IMR-90 (cell line): Measurements from ENCODE around the gene TMEM269. TPM values are rescaled to one million over a fixed set of nuclear protein-coding genes. Genes with fewer than 3 reads are reported as not detected.

Experiments used
- ATAC-seq: fragments of 200-7000 bp; cut with Tn5 transposase; 2 replicates; pipeline ENCODE4 v1.9.1; 2020; ENCODE audit warnings: low read depth, mild to moderate bottlenecking, moderate library complexity
- BruUV-seq: library from RNA; stranded (reverse); fragments of 400-500 nt; replicated peaks from 2 replicates; lab custom pipeline; 2021; lab: Mats Ljungman, UMichigan
- CTCF ChIA-PET: fragments of 300-600 bp; formaldehyde crosslinking; extraction: SDS; loops from one replicate; lab custom pipeline; 2021; ENCODE audit warnings: antibody characterized with exemption; lab: Yijun Ruan, JAX
- POLR2A ChIA-PET: fragments of 300-600 bp; sonication (Branson Sonifier 250); formaldehyde crosslinking; loops from one replicate; lab custom pipeline; 2022; ENCODE audit warnings: antibody characterized with exemption; ENCODE audit not compliant: unreplicated experiment; lab: Charles Lee
- DNase-seq: peaks from one replicate; pipeline ENCODE4 v3.0.0; 2013
- H2AFZ ChIP-seq: replicated peaks from 2 replicates; pipeline ENCODE3; 2013; ENCODE audit warnings: low read length, mild to moderate bottlenecking; ENCODE audit not compliant: poor library complexity
- H2AK5ac ChIP-seq: 2 replicates; pipeline ENCODE4 v1.6.1; 2013; ENCODE audit warnings: low read depth, low read length, inconsistent platforms
- H2AK9ac ChIP-seq: replicated peaks from 2 replicates; pipeline ENCODE3; 2013; ENCODE audit warnings: mild to moderate bottlenecking, low read depth, low read length, moderate library complexity; ENCODE audit not compliant: poor library complexity
- H2BK120ac ChIP-seq: 2 replicates; pipeline ENCODE4 v1.6.1; 2013; ENCODE audit warnings: low read depth, low read length, inconsistent platforms
- H2BK15ac ChIP-seq: 3 replicates; pipeline ENCODE4 v1.6.1; 2013; ENCODE audit warnings: low read depth, low read length, inconsistent platforms
- H2BK20ac ChIP-seq: 2 replicates; pipeline ENCODE4 v1.6.1; 2013; ENCODE audit warnings: low read depth, mild to moderate bottlenecking, inconsistent platforms, low read length, moderate library complexity
- H2BK5ac ChIP-seq: 2 replicates; pipeline ENCODE4 v1.6.1; 2013; ENCODE audit warnings: mild to moderate bottlenecking, low read depth, low read length, inconsistent platforms; ENCODE audit not compliant: poor library complexity, severe bottlenecking
- H3K14ac ChIP-seq: replicated peaks from 2 replicates; pipeline ENCODE4 v1.6.1; 2013; ENCODE audit warnings: low read depth, low read length, inconsistent platforms
- H3K18ac ChIP-seq: 2 replicates; pipeline ENCODE4 v1.6.1; 2013; ENCODE audit warnings: low read depth, low read length, control low read depth
- H3K23ac ChIP-seq: 2 replicates; pipeline ENCODE4 v1.6.1; 2013; ENCODE audit warnings: low read depth, low read length, inconsistent platforms
- H3K27ac ChIP-seq: 2 replicates; pipeline ENCODE4 v1.5.1; 2013; ENCODE audit warnings: mild to moderate bottlenecking, control low read depth, low read length; ENCODE audit not compliant: insufficient read depth
- H3K27me3 ChIP-seq: 2 replicates; pipeline ENCODE4 v1.6.1; 2013; ENCODE audit warnings: low read length; ENCODE audit not compliant: control insufficient read depth, insufficient read depth
- H3K36me3 ChIP-seq: 2 replicates; pipeline ENCODE4 v1.6.1; 2013; ENCODE audit warnings: low read length, mixed read lengths; ENCODE audit not compliant: control insufficient read depth, insufficient read depth
- H3K4ac ChIP-seq: 2 replicates; pipeline ENCODE4 v1.6.1; 2013; ENCODE audit warnings: low read depth, low read length, inconsistent platforms
- H3K4me1 ChIP-seq: 2 replicates; pipeline ENCODE4 v1.6.1; 2013; ENCODE audit warnings: low read length, mixed read lengths; ENCODE audit not compliant: control insufficient read depth, insufficient read depth
- H3K4me2 ChIP-seq: 2 replicates; pipeline ENCODE4 v1.6.1; 2013; ENCODE audit warnings: low read depth, mild to moderate bottlenecking, control low read depth, low read length, moderate library complexity
- H3K4me3 ChIP-seq: 2 replicates; pipeline ENCODE4 v1.5.1; 2013; ENCODE audit warnings: low read depth, mild to moderate bottlenecking, control low read depth, low read length, moderate library complexity; ENCODE audit not compliant: insufficient read depth
- H3K56ac ChIP-seq: 2 replicates; pipeline ENCODE4 v1.6.1; 2013; ENCODE audit warnings: low read length, inconsistent platforms; ENCODE audit not compliant: insufficient read depth; ENCODE audit errors: extremely low read depth
- H3K79me1 ChIP-seq, 2 experiments: 2 replicates each; pipeline ENCODE4 v1.6.1; 2013; ENCODE audit warnings: low read length in 2 of 2, inconsistent platforms in 1 of 2, low read depth in 1 of 2
- H3K9ac ChIP-seq: 2 replicates; pipeline ENCODE4 v1.6.1; 2013; ENCODE audit warnings: low read depth, low read length, control low read depth
- H3K9me1 ChIP-seq: 2 replicates; pipeline ENCODE4 v1.6.1; 2013; ENCODE audit warnings: low read length, inconsistent platforms; ENCODE audit not compliant: insufficient read depth
- H3K9me3 ChIP-seq: 2 replicates; pipeline ENCODE4 v1.6.1; 2013; ENCODE audit warnings: low read length; ENCODE audit not compliant: control insufficient read depth, insufficient read depth
- H4K20me1 ChIP-seq: 2 replicates; pipeline ENCODE4 v1.6.1; 2013; ENCODE audit warnings: low read length, inconsistent platforms; ENCODE audit not compliant: insufficient read depth
- H4K5ac ChIP-seq: 2 replicates; pipeline ENCODE4 v1.6.1; 2013; ENCODE audit warnings: mild to moderate bottlenecking, low read depth, low read length, control low read depth
- H4K8ac ChIP-seq, 2 experiments: 2 replicates each; pipeline ENCODE4 v1.6.1; 2013; ENCODE audit warnings: low read depth in 2 of 2, low read length in 2 of 2, control low read depth in 1 of 2, inconsistent platforms in 1 of 2
- H4K91ac ChIP-seq: 2 replicates; pipeline ENCODE4 v1.6.1; 2013; ENCODE audit warnings: low read depth, low read length, inconsistent platforms; ENCODE audit not compliant: insufficient read depth
- MXI1 ChIP-seq: IDR thresholded peaks from 2 replicates; pipeline ENCODE4 v1.6.1; 2012; ENCODE audit warnings: low read depth, mild to moderate bottlenecking, low read length, moderate library complexity, borderline replicate concordance
- WGBS, 2 experiments: methylation state at CpG; one replicate each; pipeline versions ENCODE4 v1.1.5 to v1.1.7; 2013; ENCODE audit warnings: missing lambda C conversion rate in 2 of 2; ENCODE audit not compliant: insufficient read length in 1 of 2; ENCODE audit errors: extremely low coverage in 2 of 2; 5-methylcytosine and 5-hydroxymethylcytosine counted together
- dilution Hi-C: fragments of 300-500 bp; cut with HindIII; formaldehyde crosslinking; loops from one replicate; pipeline ENCODE4 v1.14.3; 2018; ENCODE audit warnings: low sequenced_read_pairs; ENCODE audit not compliant: unreplicated experiment
- in situ Hi-C: fragments of 300-500 bp; cut with MboI; formaldehyde crosslinking; loops from 3 replicates; pipeline ENCODE4 v1.14.3; 2019; ENCODE audit warnings: low sequenced_read_pairs, inconsistent platforms, mixed read lengths
- intact Hi-C: fragments of 100-400 bp; cut with micrococcal nuclease; formaldehyde crosslinking; loops from 2 replicates; pipeline ENCODE4 v1.10.0; 2022
- polyA plus RNA-seq, 3 experiments: library from polyadenylated mRNA; depleted of rRNA; stranded (reverse); fragments of >200 nt; gene quantifications; 2 replicates each; pipeline ENCODE4 v1.2.3, GENCODE V29; 2012; ENCODE audit warnings: low replicate concordance in 1 of 3
- total RNA-seq: library from RNA; depleted of rRNA; stranded (reverse); fragments of >200 nt; gene quantifications from 2 replicates; pipeline ENCODE4 v1.2.3, GENCODE V29; 2012

Gene TMEM269
- total and polyA plus RNA-seq, 2 of the 4 experiments (the other 2 are of a cell fraction): not detected

DNA sequence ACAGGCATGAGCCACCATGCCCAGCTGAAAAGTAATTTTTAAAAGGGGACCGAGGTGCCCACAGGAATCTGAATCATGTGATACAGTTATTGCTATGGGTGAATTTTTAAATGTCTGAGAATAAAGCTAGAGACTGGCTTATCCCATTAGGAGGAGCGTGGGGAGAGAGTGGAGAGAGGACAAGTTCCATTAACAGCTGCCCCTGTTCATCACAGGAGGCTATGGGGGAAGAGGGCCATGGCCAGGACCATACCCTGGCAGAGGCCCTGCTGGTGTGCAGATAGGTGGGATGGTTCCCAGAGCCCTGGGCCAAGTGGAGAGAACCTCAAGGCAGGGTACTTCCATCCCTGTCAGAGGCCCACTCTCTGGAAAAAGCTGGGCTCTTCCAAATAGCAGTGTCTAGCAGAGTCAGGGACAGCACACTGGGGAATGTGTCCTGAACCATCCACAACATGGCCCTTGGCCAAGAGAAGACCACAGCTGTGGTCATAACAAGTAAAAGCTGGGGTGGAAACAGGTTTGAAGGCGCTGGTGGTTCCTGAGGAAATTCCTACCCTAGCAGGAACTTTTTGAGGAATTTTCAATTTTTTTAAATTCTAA is 48.0 kb downstream of the TMEM269 start:
- Histone ChIP-seq H3K9me3 (no peaks in the 10 kb centered on the region), H4K91ac (no peak overlapping the region), H3K4ac (no peak overlapping the region), H2AK5ac (no peak overlapping the region), H3K4me2 (no peak overlapping the region), H3K27me3 (no peaks in the 10 kb centered on the region), H3K36me3 (peaks cover 12% of the 10 kb centered on the region), H3K4me1 (no peaks in the 10 kb centered on the region), H4K20me1 (no peaks in the 10 kb centered on the region), H3K9me1 (peaks cover 6% of the 10 kb centered on the region), H2AK9ac (no peak overlapping the region), H4K8ac (no peak overlapping the region), H3K4me3 (no peak overlapping the region), H2BK15ac (no peak overlapping the region), H3K56ac (no peak overlapping the region), H3K27ac (no peak overlapping the region), H3K18ac (no peak overlapping the region), H3K9ac (no peak overlapping the region), H2BK120ac (no peak overlapping the region), H2AFZ (no peak overlapping the region), H3K79me1 (no peaks in the 10 kb centered on the region), H3K23ac (no peak overlapping the region), H2BK20ac (no peak overlapping the region), H2BK5ac (no peak overlapping the region), H4K5ac (no peak overlapping the region), H3K14ac (no peak overlapping the region)
- POLR2A ChIA-PET: interaction anchor here (0.7 to 1.0 kb wide), 2 partner anchors 13 to 124 kb away, joined by 6 to 10 read pairs; no protein-coding TSS in a partner anchor
- in situ Hi-C loops: no loop called here
- BruUV-seq: no TSS peak
- no peak for DNase-seq
- no CpG with 5 or more reads among the region's 3 CpGs for WGBS, 2 experiments
- TF ChIP-seq MXI1: no peak
- dilution Hi-C loops: no loop called here
- CTCF ChIA-PET: no interaction called here
- no peak for ATAC-seq
- intact Hi-C loops: no loop called here
